ENCODE measurements around the gene TMEM61.

TMEM61 gene

DNA sequence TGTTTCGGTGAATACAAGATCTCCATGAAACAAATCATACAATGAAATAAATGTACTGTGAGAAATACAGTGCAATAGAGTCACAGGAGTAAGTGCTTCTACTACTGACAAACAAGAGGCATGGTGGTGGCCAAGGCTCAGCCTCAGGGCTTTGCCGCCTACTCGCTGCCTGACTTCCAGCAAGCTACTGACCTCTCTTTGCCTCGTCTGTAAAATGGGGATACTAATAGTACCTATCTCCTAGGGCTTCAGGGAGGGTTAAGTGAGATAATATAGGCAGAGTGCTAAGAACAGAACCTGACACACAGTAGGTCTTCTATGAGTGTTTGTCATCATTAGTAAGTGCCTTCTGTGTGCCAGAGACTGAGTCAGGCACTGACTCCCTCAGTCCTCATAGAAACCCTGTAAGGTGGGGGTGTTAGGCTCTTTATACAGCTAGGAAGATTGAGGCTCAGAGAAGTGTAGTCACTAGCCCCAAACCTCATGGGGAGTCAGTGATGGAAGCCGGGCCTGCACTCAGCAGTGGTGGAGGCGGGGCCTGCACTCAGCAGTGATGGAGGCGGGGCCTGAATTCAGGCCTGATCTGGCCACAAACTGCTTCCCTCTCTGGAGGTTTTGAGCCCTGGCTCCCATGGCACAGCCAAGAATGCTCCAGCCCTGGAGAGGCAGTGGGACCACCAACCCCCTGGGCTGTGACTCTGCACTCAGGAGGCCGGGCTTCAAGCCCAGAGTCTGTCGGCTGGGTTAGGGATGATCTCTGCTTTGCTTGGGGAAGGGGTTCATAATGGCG lies 25.1 kb downstream of the TMEM61 start:
- in situ Hi-C loops (cut with MboI; ENCODE audit: low pct_unique_long_range_greater_than_20kb, low sequenced_read_pairs, unreplicated experiment): no loop called here
- TF ChIP-seq, protein P1, sequence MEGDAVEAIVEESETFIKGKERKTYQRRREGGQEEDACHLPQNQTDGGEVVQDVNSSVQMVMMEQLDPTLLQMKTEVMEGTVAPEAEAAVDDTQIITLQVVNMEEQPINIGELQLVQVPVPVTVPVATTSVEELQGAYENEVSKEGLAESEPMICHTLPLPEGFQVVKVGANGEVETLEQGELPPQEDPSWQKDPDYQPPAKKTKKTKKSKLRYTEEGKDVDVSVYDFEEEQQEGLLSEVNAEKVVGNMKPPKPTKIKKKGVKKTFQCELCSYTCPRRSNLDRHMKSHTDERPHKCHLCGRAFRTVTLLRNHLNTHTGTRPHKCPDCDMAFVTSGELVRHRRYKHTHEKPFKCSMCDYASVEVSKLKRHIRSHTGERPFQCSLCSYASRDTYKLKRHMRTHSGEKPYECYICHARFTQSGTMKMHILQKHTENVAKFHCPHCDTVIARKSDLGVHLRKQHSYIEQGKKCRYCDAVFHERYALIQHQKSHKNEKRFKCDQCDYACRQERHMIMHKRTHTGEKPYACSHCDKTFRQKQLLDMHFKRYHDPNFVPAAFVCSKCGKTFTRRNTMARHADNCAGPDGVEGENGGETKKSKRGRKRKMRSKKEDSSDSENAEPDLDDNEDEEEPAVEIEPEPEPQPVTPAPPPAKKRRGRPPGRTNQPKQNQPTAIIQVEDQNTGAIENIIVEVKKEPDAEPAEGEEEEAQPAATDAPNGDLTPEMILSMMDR (IDR thresholded peaks at IDR 0.05; ENCODE audit: extremely low read depth, insufficient read depth, missing control alignments): no peak
- DNase-seq (ENCODE audit: low spot score): no peak

DNA sequence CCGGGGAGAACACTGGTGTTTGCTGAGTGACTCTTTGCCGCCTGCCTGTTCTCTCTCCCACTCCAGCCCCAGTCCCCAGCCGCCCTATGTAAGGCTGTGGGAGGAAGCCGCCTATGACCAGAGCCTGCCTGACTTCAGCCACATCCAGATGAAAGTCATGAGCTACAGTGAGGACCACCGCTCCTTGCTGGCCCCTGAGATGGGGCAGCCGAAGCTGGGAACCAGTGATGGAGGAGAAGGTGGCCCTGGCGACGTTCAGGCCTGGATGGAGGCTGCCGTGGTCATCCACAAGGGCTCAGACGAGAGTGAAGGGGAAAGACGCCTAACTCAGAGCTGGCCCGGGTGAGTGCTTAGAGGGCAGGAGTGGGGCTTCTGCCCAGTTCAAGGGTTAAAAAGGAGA lies 26.5 kb downstream of the TMEM61 start:
- TF ChIP-seq, protein P1 (IDR thresholded peaks at IDR 0.05; ENCODE audit: extremely low read depth, insufficient read depth, missing control alignments): no peak
- DNase-seq (ENCODE audit: low spot score): no peak
- in situ Hi-C loops (cut with MboI; ENCODE audit: low pct_unique_long_range_greater_than_20kb, low sequenced_read_pairs, unreplicated experiment): no loop called here

DNA sequence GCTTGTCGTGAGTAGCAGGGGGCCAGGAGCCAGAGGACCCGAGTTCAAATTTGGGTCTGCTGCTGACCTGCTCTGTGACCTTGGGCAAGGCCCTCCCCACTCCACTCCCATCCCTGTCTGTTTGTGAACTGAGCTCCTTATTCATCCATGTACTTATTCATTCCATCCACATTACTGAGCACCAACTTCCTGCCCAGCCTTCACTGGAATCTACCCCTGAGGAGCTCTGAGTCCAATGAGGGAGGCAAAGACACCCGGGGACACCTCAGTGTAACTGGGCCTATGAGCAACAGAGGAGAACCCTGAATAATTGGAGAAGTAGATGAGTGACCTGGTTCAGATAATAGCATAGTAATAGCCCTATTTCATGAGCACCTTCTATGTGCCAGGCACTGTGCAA lies 27.2 kb downstream of the TMEM61 start:
- no peak for DNase-seq (ENCODE audit: low spot score)
- TF ChIP-seq, protein P1 (IDR thresholded peaks at IDR 0.05; ENCODE audit: extremely low read depth, insufficient read depth, missing control alignments): no peak
- in situ Hi-C loops (cut with MboI; ENCODE audit: low pct_unique_long_range_greater_than_20kb, low sequenced_read_pairs, unreplicated experiment): no loop called here

DNA sequence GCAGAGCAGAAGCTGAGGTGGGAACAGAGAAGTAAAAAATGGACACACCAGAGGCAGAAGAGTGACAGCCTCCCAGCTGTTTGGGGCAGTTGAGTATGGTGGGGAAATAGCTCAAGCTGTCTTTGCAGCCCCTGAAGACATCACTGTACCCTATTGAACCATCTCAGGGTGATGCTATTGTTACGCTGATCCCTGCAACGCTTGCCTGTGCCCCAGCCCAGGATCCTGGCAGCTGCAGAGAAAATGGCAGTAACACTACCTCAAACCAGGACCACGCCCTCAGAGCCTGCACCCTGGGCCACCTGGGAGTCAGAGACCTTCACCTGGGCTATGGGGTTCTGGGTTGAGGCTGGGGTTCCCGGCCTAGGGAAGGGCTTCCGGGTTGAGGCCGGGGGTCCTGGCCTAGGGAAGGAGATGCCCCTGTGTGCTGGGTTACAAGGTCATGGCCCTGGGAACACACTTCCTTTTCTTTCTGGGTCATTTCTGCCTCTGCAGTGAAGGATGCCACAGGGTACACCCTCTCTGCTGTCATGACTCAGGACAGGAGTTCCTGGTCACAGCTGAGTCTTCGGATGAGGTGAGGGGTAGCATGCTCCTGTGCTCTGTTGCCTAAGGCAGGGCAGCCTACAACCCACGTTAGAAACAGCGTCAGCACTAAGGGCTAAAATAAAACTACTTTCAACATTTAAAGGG lies 29.9 kb downstream of the TMEM61 start:
- in situ Hi-C loops (cut with MboI; ENCODE audit: low pct_unique_long_range_greater_than_20kb, low sequenced_read_pairs, unreplicated experiment): no loop called here
- DNase-seq (ENCODE audit: low spot score): no peak
- TF ChIP-seq, protein P1 (IDR thresholded peaks at IDR 0.05; ENCODE audit: extremely low read depth, insufficient read depth, missing control alignments): no peak

DNA sequence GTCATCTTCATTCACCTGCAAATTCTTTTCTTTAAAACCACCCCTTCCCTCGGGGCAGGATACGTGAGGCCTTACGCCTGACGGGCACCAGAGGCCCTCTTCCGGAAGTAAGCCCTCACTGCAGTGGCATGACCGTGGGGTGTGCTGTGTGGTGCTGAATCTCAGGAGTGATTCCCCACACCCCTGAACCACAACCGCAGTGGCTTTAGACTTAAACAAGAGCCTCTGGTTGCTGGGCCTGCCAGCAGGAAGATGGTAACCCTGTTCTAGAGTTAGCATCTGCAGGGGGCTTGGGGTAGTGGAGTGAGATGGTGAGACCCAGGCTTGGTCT lies 30.4 kb downstream of the TMEM61 start:
- no peak for DNase-seq (ENCODE audit: low spot score)
- in situ Hi-C loops (cut with MboI; ENCODE audit: low pct_unique_long_range_greater_than_20kb, low sequenced_read_pairs, unreplicated experiment): no loop called here
- TF ChIP-seq, protein P1 (IDR thresholded peaks at IDR 0.05; ENCODE audit: extremely low read depth, insufficient read depth, missing control alignments): no peak

DNA sequence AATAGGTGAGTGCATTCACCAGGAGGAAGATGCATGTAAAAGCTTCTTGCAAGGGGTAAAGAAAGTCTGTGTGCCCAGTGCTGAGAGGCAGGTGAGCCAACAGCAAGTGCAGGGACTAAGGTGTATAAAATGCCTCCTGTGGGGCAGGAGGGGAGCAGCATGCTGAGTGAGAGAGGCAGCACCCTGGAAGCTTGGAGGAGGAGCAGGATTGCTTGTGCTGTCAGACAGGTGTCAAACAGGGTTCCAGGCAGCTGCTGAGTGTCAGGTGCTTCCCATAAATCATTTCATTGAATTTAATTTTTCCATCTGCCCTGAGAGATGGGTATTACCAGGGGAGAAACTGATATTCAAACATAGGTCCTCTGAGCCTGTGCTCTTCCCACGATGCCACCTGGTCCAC lies 32.2 kb downstream of the TMEM61 start:
- no peak for DNase-seq (ENCODE audit: low spot score)
- in situ Hi-C loops (cut with MboI; ENCODE audit: low pct_unique_long_range_greater_than_20kb, low sequenced_read_pairs, unreplicated experiment): no loop called here
- TF ChIP-seq, protein P1 (IDR thresholded peaks at IDR 0.05; ENCODE audit: extremely low read depth, insufficient read depth, missing control alignments): no peak
